Measurements from ENCODE around the gene WDR73. TPM values are rescaled to one million over a fixed set of nuclear protein-coding genes. Genes with fewer than 3 reads are reported as not detected.
"Not testable (repeated sequence)": the region's sequence is repeated elsewhere in the genome, so short reads cannot be mapped to it uniquely, and the experiment has no call there.

WDR73 gene
- polyA plus RNA-seq, 3 donors: 35.4 to 40.1 (median 37.4) TPM

DNA sequence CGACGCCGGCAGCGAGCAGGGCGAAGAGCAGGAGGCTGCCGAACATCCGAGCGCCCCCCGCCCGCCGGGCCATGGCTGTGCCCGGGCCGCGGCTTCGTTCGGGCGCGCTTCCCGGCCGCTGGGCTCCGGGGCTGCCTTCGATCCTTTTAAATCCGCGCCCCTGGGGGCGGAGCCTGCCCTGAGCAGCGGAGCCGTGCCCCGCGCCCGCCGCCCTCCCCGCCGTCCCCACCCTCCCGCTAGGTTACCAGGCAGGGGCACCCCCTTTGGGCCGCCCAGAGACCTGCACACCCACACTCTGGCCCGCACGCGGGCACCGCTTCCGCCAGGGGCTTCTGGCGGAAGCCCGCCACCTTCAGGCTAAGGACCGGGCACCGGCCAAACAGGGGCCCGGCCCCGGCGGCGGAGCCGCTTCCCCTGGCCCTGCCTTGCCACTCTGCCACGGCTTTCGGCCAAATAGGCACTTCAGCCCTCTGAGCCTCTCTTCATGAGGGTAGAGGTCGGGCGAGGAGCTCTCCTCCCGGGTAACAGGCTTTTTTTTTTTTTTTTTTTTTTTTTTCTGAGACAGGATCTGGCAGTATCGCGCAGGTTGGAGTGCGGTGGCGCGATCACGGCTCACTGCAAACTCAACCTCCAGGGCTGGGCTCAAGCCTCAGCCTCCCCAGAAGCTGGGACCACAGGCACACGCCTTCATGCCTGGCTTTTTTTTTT lies 4.2 kb upstream of the WDR73 start, which contains the start of gene NMB:
NMB (minus strand) TSS at position 120 of the 708 bp plus-strand sequence; CDS start at position 73, 47 bp downstream.
- peak; percentile 48 to 69 (median 63) for DNase-seq (ENCODE audit: low read depth in 3 of 3, low spot score in 2 of 3)

DNA sequence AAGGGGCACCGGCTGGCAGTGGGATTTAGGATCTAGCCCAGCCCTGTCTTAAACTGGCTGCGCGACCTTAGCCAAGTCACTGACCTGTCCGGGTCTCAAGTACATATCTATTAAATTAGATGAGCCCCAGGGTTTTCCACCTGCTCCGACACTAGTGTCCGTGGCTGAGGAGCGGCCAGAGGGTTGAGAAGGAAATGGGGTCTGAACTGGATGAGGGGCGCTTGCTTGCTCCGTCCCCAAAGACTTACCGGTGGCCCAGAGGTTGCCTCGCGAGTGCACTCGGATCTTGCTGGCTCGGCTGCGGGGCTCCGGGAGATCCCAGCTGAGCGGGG lies 3.6 kb upstream of the WDR73 start:
- DNase-seq (ENCODE audit: low read depth in 3 of 3, low spot score in 2 of 3): no peak

DNA sequence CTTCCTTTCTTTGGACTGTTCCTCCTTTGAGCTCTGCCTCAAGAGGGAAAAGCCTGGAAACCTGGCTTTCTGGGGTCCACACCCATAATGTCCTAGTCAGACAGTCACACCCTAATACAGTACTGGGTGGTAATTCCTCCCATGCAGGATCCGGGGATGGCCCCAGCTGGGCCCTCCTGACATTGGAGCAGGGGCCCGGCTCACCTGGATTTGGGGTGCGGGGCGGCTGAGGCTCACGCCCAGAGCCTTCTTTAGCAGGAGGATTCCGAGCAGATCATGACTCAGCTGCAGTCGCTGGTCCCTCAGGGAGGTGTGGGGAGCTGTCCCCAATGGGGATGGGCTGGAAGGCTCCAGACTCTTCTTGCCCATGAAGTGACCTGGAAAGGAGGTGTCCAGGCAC lies 2.9 kb upstream of the WDR73 start:
- DNase-seq (ENCODE audit: low read depth in 3 of 3, low spot score in 2 of 3): no peak

DNA sequence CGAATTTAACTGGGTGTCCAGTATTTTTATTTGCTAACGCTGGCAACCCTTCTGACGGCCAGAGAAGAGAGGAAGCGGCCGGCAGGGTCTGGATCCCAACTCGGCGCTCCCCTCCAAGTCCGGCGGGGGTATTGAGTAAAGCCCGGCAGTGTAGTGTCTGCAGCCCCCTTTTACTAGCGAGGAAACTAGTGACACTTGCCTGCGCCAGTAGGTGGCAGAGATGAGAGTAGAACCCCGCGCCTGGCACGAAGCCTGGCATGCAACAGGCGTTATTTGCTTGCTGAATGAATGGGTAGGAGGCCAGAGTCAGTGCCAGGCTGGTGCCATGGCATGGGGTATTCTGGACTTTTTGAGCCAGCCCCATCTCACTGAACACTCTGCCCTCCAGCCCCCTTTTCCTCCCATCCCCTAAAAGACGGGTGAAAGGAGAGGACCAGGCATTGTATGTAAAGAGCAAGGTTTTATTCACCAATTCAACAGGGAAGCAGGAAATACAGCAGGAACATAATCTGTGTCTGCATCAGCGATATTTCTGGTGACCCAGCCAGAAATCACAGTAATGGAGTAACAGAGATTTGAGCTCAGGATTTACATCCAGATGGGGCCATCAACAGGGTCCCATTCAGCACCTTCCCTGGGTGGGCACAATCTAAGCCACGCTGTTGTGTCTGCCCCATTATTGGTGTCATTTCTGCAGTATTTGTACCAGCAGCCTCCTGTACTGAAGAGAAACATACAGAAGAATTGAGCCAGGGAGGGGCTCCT lies 788 bp upstream of the WDR73 start:
- peak in 2 of 3 donors; percentile 18 to 50 for DNase-seq (ENCODE audit: low read depth in 3 of 3, low spot score in 2 of 3)

DNA sequence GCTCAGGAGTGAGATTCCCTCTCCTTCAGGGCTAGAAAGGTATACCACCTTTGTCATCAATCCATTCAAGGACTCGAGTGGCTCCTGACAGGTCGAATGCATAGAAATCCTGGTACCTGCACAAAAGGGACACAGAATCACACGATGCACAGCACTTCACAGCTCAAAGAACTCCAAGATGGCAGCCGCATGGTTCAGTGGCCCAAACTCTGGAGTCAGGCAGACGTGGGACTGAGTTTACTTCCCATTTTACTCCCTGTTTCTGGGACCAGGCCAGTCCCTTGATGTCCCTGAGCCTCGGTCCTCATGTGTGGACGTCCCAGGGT lies 536 bp downstream of the WDR73 start:
- DNase-seq (ENCODE audit: low read depth in 3 of 3, low spot score in 2 of 3): peak in 1 of 3 donors; percentile 18

DNA sequence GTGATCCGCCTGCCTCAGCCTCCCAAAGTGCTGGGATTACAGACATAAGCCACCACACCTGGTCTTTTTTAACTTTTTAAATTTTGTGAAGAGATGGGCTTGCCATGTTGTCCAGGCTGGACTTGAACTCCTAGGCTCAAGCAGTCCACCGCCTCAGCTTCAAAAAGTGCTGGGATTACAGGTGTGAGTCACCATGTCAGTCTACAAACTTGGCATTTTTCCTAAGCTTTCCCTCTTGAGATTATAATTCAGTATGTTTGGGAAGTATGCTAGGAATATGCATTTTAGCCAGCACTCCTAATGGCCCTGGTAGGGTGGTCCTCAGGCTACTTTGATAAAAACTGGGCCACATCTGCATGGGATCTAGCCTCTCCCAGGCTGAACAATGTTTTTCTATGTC lies 4.4 kb downstream of the WDR73 start:
- no peak for DNase-seq (ENCODE audit: low read depth in 3 of 3, low spot score in 2 of 3)

DNA sequence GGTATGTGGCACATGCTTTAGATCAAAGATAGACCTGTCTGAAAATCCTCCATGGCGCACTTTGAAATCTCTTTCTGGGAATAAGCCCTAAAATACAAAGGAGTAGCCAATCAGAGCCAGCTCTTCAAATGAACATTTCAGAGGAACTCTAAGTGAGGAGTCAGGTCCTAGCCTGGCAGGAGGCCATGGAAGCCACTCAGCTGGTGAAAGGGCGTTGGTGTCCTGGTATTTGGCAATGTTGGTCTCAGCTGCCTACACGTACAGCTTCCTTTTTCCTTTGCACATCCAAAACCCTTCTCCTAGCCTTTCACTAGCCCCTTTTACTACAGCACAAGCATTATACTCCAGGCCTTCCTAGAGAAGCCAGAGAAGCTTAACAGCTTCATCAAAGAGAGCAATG lies 5.5 kb downstream of the WDR73 start:
- no peak for DNase-seq (ENCODE audit: low read depth in 3 of 3, low spot score in 2 of 3)

DNA sequence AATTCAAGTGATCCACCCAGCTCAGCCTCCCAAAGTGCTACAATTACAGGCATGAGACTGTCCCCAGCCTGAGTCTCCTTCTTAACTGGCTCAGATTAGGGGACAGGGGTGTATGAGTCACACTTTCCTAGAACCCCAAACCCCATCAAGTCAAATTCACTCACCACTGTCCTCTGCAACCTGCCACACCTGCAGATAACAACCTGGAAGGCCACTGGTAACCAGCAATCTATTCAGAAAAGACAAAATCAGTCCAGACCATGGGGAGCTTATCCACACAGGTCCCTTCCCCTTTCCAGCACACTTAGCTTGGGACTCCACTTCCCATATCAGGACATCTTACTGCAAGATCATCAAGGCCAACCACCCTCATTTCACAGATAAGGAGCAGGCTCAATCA lies 6.4 kb downstream of the WDR73 start:
- no peak for DNase-seq (ENCODE audit: low read depth in 3 of 3, low spot score in 2 of 3)

DNA sequence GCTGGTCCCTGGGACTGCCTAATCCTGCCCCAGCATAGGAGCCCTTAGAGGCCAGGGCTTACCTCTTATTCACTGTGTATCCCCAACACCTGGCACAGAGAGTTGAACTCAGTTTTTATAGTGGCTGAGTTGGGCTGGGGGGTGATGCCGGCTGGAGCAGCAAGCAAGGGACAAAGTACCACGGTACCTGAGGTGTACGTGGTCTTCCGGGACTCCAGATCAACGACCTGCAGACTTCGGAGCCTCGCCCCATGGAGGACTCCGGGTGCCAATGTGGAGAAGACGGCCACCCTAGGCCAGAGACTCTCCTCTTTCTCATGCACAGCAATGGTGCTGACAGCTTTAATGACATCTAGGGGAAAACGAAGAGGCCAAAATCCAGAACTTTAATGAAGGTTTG lies 8.1 kb downstream of the WDR73 start:
- no peak for DNase-seq (ENCODE audit: low read depth in 3 of 3, low spot score in 2 of 3)

DNA sequence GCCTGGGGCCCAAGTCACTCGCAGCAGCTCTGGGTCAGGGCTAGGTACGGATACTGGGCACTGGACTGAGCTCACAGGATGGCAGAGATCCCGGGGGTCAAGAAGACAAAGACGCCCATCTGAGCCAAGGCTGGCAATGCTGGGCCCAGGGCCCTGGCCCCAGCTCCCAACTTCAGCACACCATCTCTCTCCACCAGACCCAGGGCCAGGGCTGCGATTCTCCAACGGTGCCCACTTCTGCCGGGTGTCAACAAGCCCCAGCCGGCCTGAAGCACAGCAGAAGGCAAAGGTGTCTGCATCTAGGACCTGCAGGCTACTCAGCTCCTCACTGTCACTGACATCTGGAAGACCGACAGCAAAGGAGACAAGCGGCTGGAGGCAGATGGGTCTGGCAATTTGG lies 8.6 kb downstream of the WDR73 start:
- no peak for DNase-seq (ENCODE audit: low read depth in 3 of 3, low spot score in 2 of 3)

DNA sequence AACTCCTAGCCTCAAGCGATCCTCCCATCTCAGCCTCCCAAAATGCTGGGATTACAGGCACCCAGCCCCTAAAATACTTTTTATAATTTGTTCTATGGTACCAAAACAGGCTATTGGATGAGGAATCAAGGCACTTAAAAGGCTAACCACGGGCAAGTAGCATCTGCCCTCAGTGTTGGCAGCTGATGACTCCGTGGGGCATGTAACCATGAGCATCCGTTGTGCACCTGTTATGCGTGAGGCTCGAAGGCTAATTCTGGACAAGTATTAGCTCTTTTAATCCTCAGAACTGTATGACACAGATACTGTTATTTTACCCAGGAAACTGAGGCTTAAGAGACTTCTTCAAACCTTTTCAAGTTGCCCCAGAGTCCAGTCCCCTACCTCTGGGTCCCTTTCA lies 10.2 kb downstream of the WDR73 start:
- no peak for DNase-seq (ENCODE audit: low read depth in 3 of 3, low spot score in 2 of 3)

DNA sequence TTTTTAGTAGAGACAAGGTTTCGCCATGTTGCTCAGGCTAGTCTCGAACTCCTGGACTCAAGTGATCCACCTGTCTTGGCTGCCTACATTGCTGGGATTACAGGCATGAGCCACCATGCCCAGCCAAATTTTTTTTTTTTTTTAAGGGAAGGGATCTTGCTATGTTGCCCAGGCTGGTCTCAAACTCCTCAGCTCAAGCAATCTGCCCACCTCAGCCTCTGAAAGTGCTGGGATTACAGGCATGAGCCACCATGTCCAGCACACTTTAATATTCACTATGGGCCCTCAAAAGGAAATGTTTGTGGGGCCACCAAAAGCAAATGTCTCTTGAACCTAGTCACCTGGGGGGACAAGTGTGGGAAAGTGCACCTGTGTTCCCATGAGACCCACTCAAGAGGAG lies 11.4 kb downstream of the WDR73 start:
- DNase-seq (ENCODE audit: low read depth in 3 of 3, low spot score in 2 of 3): not testable (repeated sequence)

DNA sequence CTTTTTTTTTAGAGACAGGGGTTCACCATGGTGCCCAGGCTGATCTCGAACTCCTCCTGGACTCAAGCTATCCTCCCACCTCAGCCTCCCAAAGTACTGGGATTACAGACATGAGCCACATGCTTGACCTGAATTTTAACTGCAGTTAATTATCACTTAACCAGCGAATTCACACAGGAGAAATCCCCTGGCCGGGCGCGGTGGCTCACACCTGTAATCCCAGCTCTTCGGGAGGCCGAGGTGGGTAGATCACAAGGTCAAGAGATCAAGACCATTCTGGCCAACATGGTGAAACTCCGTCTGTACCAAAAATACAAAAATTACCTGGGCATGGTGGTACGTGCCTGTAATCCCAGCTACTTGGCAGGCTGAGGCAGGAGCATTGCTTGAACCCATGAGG lies 12.2 kb downstream of the WDR73 start:
- not testable (repeated sequence) for DNase-seq (ENCODE audit: low read depth in 3 of 3, low spot score in 2 of 3)

DNA sequence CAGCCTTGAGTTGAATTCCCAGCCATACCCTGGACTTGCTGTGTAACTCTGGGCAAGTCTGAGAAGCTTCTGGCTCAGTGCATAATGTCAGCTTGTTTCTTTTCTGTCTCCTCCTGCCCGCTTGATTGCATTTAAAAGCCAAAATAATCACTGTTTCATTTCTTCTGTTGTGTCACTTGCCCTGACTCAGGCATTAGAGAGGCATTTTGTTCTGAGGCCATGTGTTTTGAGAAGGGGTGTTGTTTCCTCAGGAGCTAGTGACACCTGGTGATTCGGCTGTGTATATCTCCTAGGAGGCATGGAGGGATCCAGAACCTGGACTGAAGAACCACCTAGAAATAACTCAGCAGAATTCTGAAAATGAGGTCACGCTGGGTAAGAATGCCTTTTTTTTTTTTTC lies 16.0 kb downstream of the WDR73 start:
- no peak for DNase-seq (ENCODE audit: low read depth in 3 of 3, low spot score in 2 of 3)

DNA sequence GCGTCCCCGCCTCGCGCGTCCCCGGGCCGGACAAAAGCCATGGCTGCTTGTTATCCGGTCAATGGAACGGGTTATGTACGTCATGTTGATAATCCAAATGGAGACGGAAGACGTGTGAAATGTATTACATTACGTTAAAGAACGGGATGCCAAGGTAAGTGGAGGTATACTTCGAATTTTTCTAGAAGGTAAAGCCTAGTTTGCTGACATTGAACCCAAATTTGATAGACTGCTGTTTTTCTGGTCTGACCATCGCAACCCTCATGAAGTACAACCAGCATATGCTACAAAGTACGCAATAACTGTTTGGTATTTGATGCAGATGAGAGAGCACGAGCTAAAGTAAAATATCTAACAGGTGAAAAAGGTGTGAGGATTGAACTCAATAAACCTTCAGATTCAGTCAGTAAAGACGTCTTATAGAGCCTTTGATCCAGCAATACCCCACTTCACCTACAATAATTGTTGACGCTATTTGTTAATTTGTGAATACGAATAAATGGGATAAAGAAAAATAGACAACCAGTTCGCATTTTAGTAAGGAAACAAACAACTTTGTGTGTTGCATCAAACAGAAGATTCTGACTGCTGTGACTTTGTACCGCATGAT lies 19.8 kb downstream of the WDR73 start:
- no peak for DNase-seq (ENCODE audit: low read depth in 3 of 3, low spot score in 2 of 3)

DNA sequence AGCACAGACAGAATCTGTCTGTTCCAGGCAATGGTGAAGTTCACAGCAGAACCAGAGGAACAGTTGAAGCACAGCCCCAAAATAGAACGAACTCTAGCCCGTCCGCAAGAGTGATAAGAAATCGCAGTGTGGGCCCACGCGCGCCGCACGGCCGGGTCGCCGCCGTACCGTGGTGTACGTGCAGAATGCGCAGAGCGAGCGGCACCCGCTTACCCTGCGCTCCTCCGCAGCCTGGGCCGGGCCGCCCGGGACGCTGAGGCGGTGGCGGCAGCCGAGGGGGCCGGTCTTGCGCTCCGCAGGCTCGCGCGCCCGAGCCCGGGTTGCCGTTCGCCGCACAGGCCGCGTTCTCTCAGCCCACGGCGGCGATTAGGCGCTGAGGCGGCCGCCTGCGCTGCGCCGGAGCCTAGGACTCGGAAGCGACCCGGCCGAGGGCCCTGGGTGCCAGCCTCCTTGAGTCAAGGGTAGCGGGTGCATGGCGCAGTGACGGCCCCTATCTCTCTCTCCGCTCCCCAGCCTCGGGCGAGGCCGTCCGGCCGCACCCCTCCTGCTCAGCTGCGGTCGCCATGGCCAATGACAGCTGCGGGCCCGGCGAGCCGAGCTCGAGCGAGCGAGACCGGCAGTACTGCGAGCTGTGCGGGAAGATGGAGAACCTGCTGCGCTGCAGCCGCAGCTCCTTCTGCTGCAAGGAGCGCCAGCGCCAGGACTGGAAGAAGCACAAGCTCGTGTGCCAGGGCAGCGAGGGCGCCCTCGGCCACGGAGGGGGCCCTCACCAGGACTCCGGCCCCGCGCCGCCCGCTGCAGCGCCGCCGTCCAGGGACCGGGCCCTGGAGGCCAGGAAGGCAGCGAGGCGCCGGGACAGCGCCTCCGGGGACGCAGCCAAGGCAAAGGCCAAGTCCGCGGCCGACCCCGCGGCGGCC lies 20.5 kb downstream of the WDR73 start:
- DNase-seq (ENCODE audit: low read depth in 3 of 3, low spot score in 2 of 3): peak; percentile 27 to 58 (median 49)

DNA sequence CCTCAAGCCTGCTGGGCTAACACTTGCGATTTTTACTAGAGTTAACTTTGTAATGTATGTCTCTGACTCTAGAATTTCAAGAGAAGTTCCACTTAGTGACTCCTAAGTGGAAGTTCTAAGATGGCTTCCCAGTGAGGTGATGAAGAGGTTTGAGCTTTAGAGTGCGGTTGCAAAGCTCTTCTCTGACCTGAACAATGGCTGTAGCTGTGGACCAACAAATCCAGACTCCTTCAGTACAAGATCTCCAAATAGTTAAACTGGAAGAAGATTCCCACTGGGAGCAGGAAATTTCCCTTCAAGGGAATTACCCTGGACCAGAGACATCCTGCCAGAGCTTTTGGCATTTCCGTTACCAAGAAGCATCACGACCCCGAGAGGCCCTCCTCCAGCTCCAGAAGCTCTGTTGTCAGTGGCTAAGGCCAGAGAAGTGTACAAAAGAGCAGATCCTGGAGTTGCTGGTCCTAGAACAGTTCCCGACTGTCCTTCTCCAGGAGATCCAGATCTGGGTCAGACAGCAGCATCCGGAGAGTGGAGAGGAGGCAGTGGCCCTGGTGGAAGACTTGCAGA lies 22.3 kb downstream of the WDR73 start:
- no peak for DNase-seq (ENCODE audit: low read depth in 3 of 3, low spot score in 2 of 3)

DNA sequence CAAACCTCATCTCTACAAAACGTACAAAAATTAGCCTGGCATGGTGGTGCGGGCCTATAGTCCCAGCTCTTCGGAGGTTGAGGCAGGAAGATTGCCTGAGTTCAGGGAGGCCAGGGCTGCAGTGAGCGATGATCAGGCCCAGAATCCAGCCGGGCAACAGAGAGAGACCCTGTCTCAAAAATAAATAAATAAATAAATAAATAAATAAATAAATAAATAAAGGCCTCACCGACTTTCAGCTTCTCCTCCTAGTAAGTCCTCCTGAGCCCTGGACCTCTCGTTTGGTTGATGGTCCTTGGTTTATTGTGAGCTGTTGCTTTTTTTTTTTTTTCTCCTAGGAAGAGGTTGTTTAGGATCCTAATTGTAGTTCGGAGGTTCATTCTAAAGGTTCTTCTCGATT lies 25.1 kb downstream of the WDR73 start:
- DNase-seq (ENCODE audit: low read depth in 3 of 3, low spot score in 2 of 3): no peak

DNA sequence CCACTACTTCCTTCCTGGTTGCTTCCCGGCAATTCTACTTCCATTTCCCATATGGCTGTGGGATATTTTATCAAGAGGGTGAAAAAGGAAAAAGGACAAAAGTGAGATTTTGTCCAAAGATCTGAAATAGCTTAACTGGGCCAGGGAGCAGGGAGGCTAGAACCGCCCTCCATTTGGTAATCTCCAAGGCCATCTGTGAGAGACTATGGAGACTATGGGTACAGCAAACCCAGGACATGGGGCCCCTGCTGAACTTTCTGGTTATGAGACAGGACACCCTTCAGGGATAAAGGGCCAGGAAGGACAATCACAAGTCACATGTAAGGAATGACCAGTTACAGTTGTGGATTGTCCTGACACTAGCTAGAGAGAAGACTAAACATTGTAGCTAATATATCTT lies 29.0 kb downstream of the WDR73 start:
- no peak for DNase-seq (ENCODE audit: low read depth in 3 of 3, low spot score in 2 of 3)

DNA sequence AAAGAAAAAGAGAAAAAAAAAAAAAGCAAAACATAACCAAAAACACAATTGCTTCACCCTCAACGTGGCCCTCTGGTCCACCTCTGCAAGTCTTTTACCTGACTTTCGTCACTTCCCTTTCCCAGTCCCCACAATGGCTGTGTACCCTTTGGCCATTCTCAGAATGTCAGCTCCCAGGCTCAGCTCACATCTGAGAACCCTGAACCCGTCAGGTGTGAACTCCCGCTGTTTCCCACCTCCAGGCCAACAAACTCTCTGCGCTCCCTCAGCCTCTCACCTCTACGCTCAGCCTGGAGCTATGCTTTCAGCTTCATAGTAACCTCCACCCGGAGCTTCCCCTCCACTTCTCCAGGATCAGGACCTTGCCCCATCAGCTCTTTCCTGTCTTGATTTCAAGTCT lies 29.7 kb downstream of the WDR73 start:
- DNase-seq (ENCODE audit: low read depth in 3 of 3, low spot score in 2 of 3): no peak

Measured in right renal cortex interstitium (tissue), 3 donors.